GM18511 (cell line): ENCODE data around the gene RSRC1.
A peak's percentile ranks its signal among the peaks of the same experiment; 100 is the strongest.

ENCODE experiments used
- ATAC-seq: cut with Tn5 transposase; IDR thresholded peaks from one replicate; pipeline ENCODE4 v1.9.1; 2021; ENCODE audit warnings: mild to moderate bottlenecking, moderate library complexity; ENCODE audit not compliant: unreplicated experiment

The RSRC1 gene

DNA sequence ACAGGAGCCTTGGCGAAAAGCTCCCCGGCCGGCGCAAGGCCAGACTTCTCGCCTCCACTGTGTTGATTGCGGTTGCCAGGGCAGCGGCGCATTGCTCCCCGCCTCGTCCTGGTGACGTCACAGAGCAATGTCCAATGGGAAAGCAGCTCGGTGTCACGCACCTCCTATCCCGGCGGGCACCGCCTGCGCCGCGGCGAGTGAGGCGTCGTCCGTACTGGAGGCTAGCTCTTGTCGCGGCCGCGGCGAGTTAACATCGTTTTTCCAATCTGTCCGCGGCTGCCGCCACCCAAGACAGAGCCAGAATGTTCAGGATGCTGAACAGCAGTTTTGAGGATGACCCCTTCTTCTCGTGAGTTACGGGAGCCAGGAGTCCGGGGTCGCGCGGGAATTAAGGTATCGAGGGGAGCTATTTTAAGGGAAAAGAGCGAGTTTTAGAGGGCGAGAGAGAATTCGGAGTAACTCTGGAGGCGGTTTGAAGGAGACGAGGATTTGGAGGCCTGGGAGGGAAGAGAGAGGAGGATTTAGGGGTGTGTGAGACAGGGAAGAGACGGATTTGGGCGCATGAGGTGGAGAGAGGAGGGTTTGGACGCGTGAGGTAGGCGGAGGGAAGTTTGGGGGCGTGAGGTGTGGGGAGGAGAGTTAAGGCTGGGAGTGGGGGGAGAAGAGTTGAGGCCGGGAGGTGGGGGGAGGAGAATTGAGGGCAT, 461.3 kb downstream of the RSRC1 start, which contains the start of gene MLF1:
Gene MLF1, plus strand, starts transcription at position 196 of the 704 bp plus-strand sequence. Its CDS starts 107 bp downstream, at position 303.
- peak; percentile 100 for ATAC-seq

GRCh38 chr3:158571969-158572765, 462.3 kb downstream of the RSRC1 start:
- no peak for ATAC-seq

GRCh38 chr3:158572766-158573060, 462.8 kb downstream of the RSRC1 start:
- no peak for ATAC-seq

DNA sequence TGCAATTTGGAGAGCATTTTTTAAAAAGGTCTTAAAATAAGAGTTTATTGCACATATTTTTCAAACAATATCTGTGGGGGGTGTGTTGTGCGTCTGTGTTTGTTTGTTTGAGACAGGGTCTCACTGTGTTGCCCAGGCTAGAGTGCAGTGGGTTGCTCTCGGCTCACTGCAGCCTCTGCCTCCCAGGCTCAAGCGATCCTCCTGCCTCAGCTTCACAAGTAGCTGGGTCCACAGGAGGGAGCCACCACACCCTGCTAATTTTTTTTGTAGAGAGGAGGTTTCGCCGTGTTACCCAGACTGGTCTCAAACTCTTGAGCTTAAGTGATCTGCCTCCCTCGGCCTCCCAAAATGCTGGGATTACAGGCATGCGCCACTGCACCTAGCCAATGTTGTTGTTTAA, 463.8 kb downstream of the RSRC1 start:
- ATAC-seq: no peak

- ATAC-seq: no peak
Measured at GRCh38 chr3:158574646-158575045, 464.8 kb downstream of the RSRC1 start.

DNA sequence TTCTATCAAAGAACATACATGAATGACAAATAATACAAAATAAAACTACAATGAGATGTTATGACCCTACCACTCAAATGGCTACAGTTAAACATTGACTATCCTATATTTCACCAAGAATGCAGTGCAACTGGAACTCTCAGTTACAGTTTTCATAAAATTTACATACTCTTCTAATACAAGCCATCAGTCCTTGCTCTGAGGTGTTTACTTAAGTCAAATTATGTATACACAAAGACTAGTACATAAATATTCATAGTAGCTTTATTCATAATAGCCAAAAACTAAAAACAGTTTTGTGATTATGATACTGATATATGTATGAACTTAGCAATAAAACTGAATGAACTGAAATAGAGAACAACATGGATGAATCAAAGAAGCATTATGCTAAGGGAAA, 480.3 kb downstream of the RSRC1 start:
- ATAC-seq: no peak
